ENCODE results near the gene LPIN1.

The LPIN1 gene

GRCh38 chr2:11795590-11795989 lies 49.2 kb downstream of the LPIN1 start:
- no peak for TF ChIP-seq CTCF (IDR thresholded peaks at IDR 0.05; ENCODE audit: low read depth, low read length, missing control alignments)
- DNase-seq (ENCODE audit: low read depth), result no peak
- in situ Hi-C loops (cut with HindIII; ENCODE audit: low sequenced_read_pairs), result loop anchor here (25.0 kb wide), 1 partner anchor 108 kb away; no protein-coding TSS in a partner anchor
- H3K4me3 ChIP-seq (ENCODE audit: low read depth, low read length), result no peak overlapping the region

GRCh38 chr2:11796190-11797171 lies 50.0 kb downstream of the LPIN1 start:
- DNase-seq (ENCODE audit: low read depth), result no peak
- H3K4me3 ChIP-seq (ENCODE audit: low read depth, low read length), result no peak overlapping the region
- no peak for TF ChIP-seq CTCF (IDR thresholded peaks at IDR 0.05; ENCODE audit: low read depth, low read length, missing control alignments)
- in situ Hi-C loops (cut with HindIII; ENCODE audit: low sequenced_read_pairs), result loop anchor here (25.0 kb wide), 1 partner anchor 109 kb away; no protein-coding TSS in a partner anchor

- no peak overlapping the region for H3K4me3 ChIP-seq (ENCODE audit: low read depth, low read length)
- DNase-seq (ENCODE audit: low read depth), result no peak
- no peak for TF ChIP-seq CTCF (IDR thresholded peaks at IDR 0.05; ENCODE audit: low read depth, low read length, missing control alignments)
- in situ Hi-C loops (cut with HindIII; ENCODE audit: low sequenced_read_pairs), result loop anchor here (25.0 kb wide), 1 partner anchor 111 kb away; no protein-coding TSS in a partner anchor
Observed at GRCh38 chr2:11797846-11798245, 51.4 kb downstream of the LPIN1 start.

- no peak for TF ChIP-seq CTCF (IDR thresholded peaks at IDR 0.05; ENCODE audit: low read depth, low read length, missing control alignments)
- DNase-seq (ENCODE audit: low read depth), result no peak
- in situ Hi-C loops (cut with HindIII; ENCODE audit: low sequenced_read_pairs), result loop anchor here (25.0 kb wide), 1 partner anchor 112 kb away; no protein-coding TSS in a partner anchor
- no peak overlapping the region for H3K4me3 ChIP-seq (ENCODE audit: low read depth, low read length)
Observed at GRCh38 chr2:11798701-11799435, 52.4 kb downstream of the LPIN1 start.

GRCh38 chr2:11799826-11800225 lies 53.4 kb downstream of the LPIN1 start:
- DNase-seq (ENCODE audit: low read depth), result no peak
- H3K4me3 ChIP-seq (ENCODE audit: low read depth, low read length), result no peak overlapping the region
- no peak for TF ChIP-seq CTCF (IDR thresholded peaks at IDR 0.05; ENCODE audit: low read depth, low read length, missing control alignments)
- in situ Hi-C loops (cut with HindIII; ENCODE audit: low sequenced_read_pairs), result loop anchor here (25.0 kb wide), 1 partner anchor 113 kb away; no protein-coding TSS in a partner anchor

GRCh38 chr2:11802782-11803191 lies 56.4 kb downstream of the LPIN1 start:
- TF ChIP-seq CTCF (IDR thresholded peaks at IDR 0.05; ENCODE audit: low read depth, low read length, missing control alignments), result no peak
- in situ Hi-C loops (cut with HindIII; ENCODE audit: low sequenced_read_pairs), result no loop called here
- no peak overlapping the region for H3K4me3 ChIP-seq (ENCODE audit: low read depth, low read length)
- DNase-seq (ENCODE audit: low read depth), result peak; percentile 42

All from astrocyte of the cerebellum (primary cell).